Cerebellar cortex (tissue), 1 donor: ENCODE data around the gene METTL13.

Experiments
- DNase-seq: peaks from one replicate; pipeline ENCODE4 v3.0.0-alpha.2; 2015; ENCODE audit warnings: low spot score

METTL13 gene, protein sequence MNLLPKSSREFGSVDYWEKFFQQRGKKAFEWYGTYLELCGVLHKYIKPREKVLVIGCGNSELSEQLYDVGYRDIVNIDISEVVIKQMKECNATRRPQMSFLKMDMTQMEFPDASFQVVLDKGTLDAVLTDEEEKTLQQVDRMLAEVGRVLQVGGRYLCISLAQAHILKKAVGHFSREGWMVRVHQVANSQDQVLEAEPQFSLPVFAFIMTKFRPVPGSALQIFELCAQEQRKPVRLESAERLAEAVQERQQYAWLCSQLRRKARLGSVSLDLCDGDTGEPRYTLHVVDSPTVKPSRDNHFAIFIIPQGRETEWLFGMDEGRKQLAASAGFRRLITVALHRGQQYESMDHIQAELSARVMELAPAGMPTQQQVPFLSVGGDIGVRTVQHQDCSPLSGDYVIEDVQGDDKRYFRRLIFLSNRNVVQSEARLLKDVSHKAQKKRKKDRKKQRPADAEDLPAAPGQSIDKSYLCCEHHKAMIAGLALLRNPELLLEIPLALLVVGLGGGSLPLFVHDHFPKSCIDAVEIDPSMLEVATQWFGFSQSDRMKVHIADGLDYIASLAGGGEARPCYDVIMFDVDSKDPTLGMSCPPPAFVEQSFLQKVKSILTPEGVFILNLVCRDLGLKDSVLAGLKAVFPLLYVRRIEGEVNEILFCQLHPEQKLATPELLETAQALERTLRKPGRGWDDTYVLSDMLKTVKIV

DNA sequence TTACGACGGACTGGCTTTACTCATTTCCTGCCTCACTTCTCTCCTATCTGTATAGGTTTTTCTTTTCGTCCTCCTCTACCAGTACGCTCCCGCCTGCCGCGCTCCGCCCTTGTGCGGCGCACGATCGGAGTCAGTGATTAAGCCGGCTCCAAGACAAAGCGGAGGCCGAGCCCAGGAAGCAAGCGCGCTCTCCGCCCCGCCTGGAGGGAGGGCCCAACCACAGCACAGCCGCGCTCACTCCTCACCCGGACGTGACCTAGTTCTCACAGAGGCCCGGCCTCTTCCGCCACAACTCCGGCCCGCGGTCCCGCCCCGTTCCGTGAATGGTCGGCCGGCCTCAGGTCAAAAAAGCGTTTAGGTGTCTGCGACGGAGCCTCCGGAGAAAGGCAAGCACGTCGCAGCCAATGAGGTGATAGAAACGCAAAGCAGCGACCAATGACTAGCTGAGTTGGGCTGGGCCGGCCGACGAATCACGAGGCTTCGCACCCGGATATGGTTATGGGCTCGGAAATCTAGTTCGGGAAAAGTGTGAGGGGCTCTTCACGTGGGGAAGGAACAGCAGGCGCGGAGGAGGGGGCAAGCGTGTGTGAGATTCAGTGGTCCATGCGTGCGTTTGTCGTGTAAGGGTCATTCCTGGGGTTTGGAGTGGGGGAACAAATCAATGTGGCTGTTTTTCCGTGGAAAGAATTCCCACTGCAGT lies at the start of gene METTL13:
Gene METTL13 (plus strand): TSS at position 485 of the 700 bp plus-strand sequence. CDS start 308 bp downstream, outside the sequence.
- peak; percentile 99 for DNase-seq

DNA sequence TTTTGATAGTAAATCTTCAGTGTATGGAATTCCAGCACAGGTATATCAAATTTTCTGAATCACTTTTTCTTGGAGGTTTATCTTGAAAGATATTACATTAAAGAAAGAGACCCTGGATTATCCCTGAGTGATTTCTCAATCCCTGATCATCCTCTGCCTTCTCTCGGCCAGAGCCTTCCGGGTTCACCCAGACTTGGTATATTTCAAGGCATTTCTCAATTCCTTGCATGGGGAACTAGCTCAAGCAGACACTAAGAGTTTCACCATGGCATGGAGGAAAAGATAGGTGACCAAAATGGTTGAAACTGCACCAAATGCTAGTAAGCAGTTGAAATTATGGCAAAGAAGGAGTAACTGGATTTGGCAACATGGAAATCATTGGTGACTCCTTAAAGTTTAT lies 45.3 kb upstream of the METTL13 start:
- no peak for DNase-seq

DNA sequence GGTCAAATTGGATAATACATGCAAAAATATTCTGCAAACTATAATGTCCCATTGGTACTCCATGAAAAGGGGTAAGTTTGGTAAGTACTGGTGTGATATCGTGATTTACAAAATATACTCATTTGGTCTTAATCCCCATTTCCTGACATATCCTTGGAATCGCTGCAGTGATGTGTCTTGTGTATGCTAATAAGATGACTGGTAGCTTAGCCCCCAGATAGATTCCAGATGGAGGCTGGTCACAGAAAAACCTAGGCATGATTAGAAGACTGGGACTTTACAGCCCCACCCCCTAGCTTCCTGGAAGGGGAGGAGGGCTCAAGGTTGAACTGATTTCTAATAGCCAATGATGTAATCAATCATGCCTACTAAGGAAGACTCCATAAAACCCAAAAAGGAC lies 42.5 kb upstream of the METTL13 start:
- no peak for DNase-seq

GRCh38 chr1:171739656-171740055 lies 41.8 kb upstream of the METTL13 start:
- no peak for DNase-seq

DNA sequence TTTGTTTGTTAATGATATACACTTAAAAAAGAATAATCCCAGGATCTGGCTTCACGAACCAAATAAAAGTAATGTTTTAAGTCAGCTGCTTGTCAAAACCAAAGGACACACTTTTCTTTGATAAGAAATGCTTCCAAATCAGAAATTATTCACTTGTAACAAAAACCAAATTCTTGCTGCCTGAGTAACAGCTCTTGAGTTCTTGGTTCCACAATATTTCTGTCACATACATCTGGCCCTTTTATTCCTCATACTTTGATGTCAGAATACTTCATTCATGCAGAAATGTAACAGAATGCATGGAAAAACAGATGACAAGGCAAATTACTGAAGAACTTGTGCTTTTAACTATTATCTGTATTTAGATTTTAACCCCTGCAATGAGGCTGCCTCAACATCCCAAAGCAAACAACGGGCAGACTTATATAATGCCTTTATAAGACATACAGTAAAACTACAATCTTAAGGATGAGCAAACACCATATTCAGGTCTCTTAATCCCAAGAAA lies 41.0 kb upstream of the METTL13 start:
- DNase-seq, result no peak

DNA sequence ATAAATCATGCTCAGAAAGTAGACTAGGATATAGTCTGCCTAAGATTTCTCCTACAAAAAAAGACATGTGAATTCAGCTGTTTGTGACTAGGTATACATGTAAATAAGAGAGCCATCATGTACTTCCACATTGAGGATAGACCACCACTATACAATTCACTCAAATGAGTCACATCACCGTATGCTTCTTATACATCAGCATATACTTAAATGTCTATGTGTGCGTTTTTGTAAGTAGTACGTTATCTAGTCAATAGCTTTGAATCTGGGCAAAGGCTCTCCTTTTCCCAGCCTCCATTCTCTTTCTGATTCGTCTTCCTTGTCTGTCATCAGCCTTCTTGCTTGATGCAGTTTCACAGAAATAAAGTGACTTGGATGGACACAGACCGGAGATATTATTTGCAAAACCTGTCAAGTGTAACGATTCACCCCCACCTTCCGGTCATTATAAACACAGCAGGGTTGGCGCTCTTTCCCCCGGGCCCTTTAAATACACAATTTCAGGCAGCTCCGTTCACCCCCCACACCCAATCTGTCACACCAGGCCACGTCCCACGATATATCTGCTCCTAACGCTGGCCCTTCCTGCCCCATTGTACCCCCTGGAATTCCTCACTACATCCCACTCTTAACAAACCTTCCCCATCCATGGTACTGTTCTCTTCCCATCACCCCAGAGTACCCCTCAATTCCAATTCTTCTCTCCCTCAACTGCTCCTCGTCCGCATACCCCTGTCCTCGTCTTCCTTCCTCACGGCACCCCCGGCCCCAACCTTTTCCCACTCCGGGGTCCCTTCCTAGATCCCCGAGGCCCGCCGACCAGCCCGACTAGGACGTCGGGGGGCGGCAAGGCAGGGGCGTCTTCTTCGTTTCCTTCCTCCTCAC lies 40.2 kb upstream of the METTL13 start:
- DNase-seq, result peak; percentile 72

DNA sequence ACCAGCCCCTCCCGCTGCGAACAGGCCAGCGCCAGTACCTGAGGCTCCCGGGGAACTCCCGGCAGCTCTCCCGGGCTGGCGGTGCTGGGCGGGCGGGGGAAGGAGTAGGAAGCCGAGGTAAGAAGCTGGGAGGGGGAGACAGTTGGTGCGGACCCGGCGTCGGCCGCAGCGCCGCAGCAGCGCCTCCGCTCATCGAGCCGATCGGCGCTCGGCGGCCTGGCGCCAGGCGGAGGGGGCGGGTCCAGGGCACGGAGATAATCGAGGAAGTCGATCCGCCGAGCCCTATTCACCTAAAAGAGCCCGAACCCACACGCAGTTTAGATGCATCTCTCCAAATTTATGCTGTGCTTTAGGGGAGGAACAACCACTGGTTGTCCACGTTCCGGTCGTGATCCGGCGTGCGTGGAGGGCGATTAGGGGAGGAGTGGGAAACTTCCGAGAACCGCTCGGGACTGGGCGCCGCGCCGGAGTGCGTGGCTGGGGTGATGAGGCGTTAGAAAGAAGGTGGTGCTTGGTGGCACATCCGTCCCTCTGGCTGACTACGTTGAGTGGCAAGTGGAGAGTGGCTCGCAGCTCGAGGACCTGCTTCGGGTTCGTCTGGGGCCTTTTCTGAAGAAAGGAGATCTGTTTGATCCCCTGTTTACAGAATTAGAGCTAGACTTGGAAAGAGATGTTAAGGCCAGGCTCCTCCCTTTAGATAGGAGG lies 39.4 kb upstream of the METTL13 start, which contains the start of gene VAMP4:
Gene VAMP4 (minus strand): TSS at position 194 of the 705 bp plus-strand sequence. CDS start 3,651 bp downstream, outside the sequence.
- peak; percentile 86 for DNase-seq

GRCh38 chr1:171742577-171742922 lies 38.9 kb upstream of the METTL13 start:
- DNase-seq, result peak; percentile 77

DNA sequence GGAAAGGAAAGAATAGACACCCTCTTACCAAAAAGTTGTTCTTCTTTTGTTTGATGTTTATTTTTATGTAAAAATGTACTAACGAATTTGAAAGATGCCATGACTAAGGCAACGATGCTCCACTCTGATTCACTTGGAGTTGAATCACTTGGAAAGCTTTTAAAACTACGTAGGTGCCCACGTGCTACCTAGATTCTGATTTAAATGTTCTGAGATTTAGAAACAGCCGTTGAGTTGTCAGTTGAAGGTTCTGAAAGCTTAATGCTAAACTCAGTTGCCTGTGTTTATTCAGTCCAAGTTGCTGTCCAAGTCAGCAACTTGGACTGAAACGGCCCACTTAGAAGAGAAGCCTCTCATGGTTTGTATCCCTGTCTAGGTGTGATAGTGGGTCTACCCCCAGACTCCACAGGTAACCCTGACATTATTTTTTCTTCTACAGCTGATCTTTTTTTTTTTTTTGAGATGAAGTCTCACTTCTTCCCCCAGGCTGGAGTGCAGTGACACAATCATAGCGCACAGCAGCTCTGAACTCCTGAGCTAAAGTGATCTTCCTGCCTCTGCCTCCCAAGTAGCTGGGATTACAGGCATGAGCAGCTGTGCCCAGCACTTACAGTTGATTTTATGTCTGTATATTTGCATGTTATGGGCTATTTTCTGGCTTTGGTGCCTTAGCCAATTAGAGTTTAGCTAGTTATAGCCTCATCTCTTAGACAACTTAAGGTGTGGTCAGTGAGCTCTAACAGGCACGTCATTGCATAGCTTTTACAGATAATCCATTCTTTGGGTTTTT lies 38.2 kb upstream of the METTL13 start:
- DNase-seq, result peak; percentile 57

DNA sequence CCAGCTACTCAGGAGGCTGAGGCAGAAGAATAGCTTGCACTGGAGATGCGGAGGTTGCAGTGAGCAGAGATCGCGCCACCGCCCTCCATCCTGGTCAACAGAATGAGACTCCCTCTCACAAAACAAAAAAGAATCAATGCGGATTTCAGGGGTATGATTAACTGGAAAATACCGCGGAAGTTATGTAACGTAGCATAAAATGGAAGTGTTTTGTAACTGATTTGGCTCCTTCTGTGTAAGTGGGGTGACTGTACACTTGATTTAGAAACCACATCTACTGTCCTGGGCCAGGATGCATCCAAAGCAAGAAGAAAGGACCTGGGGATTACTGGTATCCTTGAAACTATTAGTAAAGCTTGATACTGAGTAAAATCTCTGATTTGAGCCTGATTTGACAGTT lies 36.5 kb upstream of the METTL13 start:
- no peak for DNase-seq

GRCh38 chr1:171748651-171749050 lies 32.8 kb upstream of the METTL13 start:
- DNase-seq, result no peak

GRCh38 chr1:171751221-171751620 lies 30.2 kb upstream of the METTL13 start:
- DNase-seq, result no peak

DNA sequence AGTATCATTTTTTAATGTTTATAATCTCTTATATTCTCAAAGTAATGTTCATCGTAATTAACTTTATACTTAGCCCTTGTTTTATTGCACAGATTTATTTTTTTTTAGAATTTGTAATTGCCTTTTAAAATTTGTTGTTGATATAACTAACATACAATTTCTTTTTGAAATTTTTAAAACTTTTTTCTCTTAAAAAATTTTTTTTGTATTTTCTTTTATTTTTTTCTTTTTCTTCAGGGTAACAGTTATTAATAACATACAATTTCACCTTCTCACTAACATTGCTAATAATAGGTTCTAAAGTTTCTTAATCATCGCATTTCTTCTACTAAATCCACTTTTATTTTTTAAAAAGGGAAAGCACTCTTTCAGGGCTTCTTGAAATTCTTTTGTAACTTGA lies 28.3 kb upstream of the METTL13 start:
- DNase-seq, result no peak

GRCh38 chr1:171753685-171754352 lies 27.6 kb upstream of the METTL13 start:
- DNase-seq, result no peak

- no peak for DNase-seq
These were observed 27.1 kb upstream of the METTL13 start for GRCh38 chr1:171754353-171754705.

DNA sequence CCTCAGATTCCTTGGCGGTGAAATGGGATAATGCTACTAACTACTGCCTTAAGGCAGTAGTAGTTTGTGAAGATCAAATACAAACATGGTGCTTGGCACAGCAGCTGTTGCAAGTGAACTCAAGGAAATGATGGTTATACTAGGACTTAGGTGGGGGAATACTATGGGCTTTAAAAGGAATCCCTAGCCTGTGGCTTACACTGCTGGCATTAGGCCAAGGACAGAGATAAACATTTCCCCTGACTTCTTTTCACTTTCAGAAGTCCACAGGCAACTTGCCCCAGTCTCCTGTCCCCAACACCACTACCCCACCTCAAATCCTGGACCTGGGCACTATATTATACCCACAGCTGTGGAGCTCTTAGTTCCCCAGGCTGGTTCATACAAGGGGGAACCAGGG lies 26.5 kb upstream of the METTL13 start:
- DNase-seq, result no peak

DNA sequence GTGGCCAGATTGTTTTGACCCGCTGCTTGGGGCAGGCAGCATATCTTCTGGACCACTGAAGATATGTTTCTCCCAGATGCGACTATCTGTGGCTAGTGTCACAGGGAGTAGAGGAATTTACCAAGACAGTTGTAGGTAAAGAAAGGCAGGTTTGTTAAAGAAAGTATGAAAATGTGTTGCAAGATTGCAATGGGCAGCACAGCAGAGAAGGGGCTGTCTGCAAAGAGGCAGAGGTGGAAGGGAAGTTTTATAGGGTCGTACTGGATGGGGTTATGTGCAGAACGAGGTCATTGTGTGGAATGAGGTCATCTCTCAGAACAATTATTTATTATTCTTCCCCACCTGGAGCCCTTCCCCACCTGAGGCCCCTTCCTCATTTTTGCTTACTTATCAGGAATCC lies 24.6 kb upstream of the METTL13 start:
- no peak for DNase-seq

DNA sequence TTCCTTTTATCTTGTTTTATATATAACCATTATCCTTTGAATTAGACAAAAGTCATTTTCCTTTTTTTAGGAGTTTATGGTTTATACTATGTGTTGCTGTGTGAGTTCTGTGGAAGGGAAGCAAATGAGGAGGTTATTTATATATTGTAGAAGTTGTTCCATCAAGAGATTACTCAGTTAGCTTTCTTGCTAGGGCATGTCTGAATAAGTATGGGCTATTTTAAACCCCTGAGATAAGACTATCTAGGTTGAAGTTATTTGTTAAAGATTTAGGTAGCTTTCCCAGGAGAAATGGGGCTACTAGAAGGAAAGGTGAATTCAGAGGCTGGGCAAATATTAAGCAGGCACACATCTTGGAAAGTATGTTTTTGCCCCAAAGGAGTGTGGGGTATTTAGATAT lies 23.4 kb upstream of the METTL13 start:
- DNase-seq, result no peak

- no peak for DNase-seq
These were observed 19.3 kb upstream of the METTL13 start for GRCh38 chr1:171762143-171762563.

- no peak for DNase-seq
These were observed 17.7 kb upstream of the METTL13 start for GRCh38 chr1:171763764-171764163.
